Measurements from ENCODE around the gene PER3. TPM values are rescaled to one million over a fixed set of nuclear protein-coding genes. Genes with fewer than 3 reads are reported as not detected.

PER3 gene
- total and polyA plus RNA-seq, 2 of the 4 experiments (the other 2 are of a cell fraction), result 3.4 to 4.2 TPM

DNA sequence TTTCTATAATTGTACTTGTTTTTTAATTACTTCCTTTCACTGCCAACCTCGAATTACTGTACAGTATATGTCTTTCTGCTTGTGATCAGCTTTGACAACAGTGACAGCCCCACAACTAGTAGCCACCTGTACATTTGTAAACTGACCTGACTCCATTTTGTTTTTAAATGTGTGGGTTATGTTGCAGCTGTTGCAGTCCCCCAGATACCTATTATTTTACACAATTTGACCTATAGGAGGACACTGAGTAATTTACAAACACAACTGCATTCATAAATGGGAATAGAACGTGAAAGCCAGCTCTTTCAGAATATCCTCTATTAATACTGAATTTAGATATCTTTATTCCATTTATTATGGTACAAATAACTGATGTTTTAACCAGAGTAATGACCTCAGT, 15.5 kb upstream of the PER3 start:
- no peak overlapping the region for H3K4me2 ChIP-seq (ENCODE audit: low read depth, low read length)
- no peak overlapping the region for H2BK20ac ChIP-seq (ENCODE audit: low read depth, low read length)
- BruUV-seq (replicated peaks), result no TSS peak
- H3K23ac ChIP-seq (ENCODE audit: low read depth, low read length), result no peak overlapping the region
- no peak overlapping the region for H3K4ac ChIP-seq (ENCODE audit: low read depth, low read length)
- H2BK5ac ChIP-seq (ENCODE audit: low read depth, low read length, poor library complexity, severe bottlenecking), result no peak overlapping the region
- no peak overlapping the region for H3K27ac ChIP-seq (ENCODE audit: insufficient read depth, low read length)
- no peak overlapping the region for H2BK120ac ChIP-seq (ENCODE audit: low read depth, low read length)
- H2AK5ac ChIP-seq (ENCODE audit: low read depth, low read length), result no peak overlapping the region
- intact Hi-C loops (cut with micrococcal nuclease), result no loop called here
- in situ Hi-C loops (cut with MboI; ENCODE audit: low sequenced_read_pairs), result no loop called here
- WGBS, 2 experiments (ENCODE audit: extremely low coverage in 2 of 2, insufficient read length in 1 of 2), result no CpG with 5 or more reads among the region's 2 CpGs
- H3K79me1 ChIP-seq (ENCODE audit: low read depth in 1 of 2, low read length in 2 of 2), result peaks cover 12 to 17% of the 10 kb centered on the region in 2 experiments
- peaks cover 5% of the 10 kb centered on the region for H3K27me3 ChIP-seq (ENCODE audit: control insufficient read depth, insufficient read depth, low read length)
- no peak overlapping the region for H4K91ac ChIP-seq (ENCODE audit: insufficient read depth, low read depth, low read length)
- H2AK9ac ChIP-seq (replicated peaks; ENCODE audit: low read depth, low read length, poor library complexity), result no peak overlapping the region
- H3K18ac ChIP-seq (ENCODE audit: low read depth, low read length), result no peak overlapping the region
- H2AFZ ChIP-seq (replicated peaks; ENCODE audit: low read length, poor library complexity), result no peak overlapping the region
- H3K36me3 ChIP-seq (ENCODE audit: control insufficient read depth, insufficient read depth, low read length), result peaks cover 2% of the 10 kb centered on the region; the same call in 1 of the 2 replicates
- no peak overlapping the region for H3K9ac ChIP-seq (ENCODE audit: low read depth, low read length)
- CTCF ChIA-PET, result interaction anchor here (0.7 to 1.7 kb wide), 3 partner anchors 8 to 32 kb away, joined by 3 to 6 read pairs (median 3); no protein-coding TSS in a partner anchor
- H4K5ac ChIP-seq (ENCODE audit: low read depth, low read length), result no peak overlapping the region
- DNase-seq, result no peak
- no peak overlapping the region for H4K8ac ChIP-seq (ENCODE audit: low read depth in 2 of 2, low read length in 2 of 2)
- POLR2A ChIA-PET (ENCODE audit: unreplicated experiment), result no interaction called here
- H3K9me3 ChIP-seq (ENCODE audit: control insufficient read depth, insufficient read depth, low read length), result no peaks in the 10 kb centered on the region
- H3K4me3 ChIP-seq (ENCODE audit: insufficient read depth, low read depth, low read length), result no peak overlapping the region
- H3K56ac ChIP-seq (ENCODE audit: extremely low read depth, insufficient read depth, low read length), result no peak overlapping the region
- no peaks in the 10 kb centered on the region for H3K4me1 ChIP-seq (ENCODE audit: control insufficient read depth, insufficient read depth, low read length)
- no peak for TF ChIP-seq POLR2A (IDR thresholded peaks at IDR 0.05; ENCODE audit: low read depth, low read length)
- no peak for TF ChIP-seq BHLHE40 (IDR thresholded peaks at IDR 0.05; ENCODE audit: low read depth, low read length)
- no peak for TF ChIP-seq RAD21 (IDR thresholded peaks at IDR 0.05; ENCODE audit: low read length)
- TF ChIP-seq, protein P1, sequence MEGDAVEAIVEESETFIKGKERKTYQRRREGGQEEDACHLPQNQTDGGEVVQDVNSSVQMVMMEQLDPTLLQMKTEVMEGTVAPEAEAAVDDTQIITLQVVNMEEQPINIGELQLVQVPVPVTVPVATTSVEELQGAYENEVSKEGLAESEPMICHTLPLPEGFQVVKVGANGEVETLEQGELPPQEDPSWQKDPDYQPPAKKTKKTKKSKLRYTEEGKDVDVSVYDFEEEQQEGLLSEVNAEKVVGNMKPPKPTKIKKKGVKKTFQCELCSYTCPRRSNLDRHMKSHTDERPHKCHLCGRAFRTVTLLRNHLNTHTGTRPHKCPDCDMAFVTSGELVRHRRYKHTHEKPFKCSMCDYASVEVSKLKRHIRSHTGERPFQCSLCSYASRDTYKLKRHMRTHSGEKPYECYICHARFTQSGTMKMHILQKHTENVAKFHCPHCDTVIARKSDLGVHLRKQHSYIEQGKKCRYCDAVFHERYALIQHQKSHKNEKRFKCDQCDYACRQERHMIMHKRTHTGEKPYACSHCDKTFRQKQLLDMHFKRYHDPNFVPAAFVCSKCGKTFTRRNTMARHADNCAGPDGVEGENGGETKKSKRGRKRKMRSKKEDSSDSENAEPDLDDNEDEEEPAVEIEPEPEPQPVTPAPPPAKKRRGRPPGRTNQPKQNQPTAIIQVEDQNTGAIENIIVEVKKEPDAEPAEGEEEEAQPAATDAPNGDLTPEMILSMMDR (conservative IDR thresholded peaks at IDR 0.05; ENCODE audit: low read depth, low read length), result no peak
- H2BK15ac ChIP-seq (ENCODE audit: low read depth, low read length), result no peak overlapping the region
- no peak overlapping the region for H3K14ac ChIP-seq (replicated peaks; ENCODE audit: low read depth, low read length)
- peaks cover 6% of the 10 kb centered on the region; the same call in 1 of the 2 replicates for H3K9me1 ChIP-seq (ENCODE audit: insufficient read depth, low read length)
- ATAC-seq (ENCODE audit: low read depth), result no peak
- dilution Hi-C loops (cut with HindIII; ENCODE audit: low sequenced_read_pairs, unreplicated experiment), result no loop called here
- H4K20me1 ChIP-seq (ENCODE audit: insufficient read depth, low read length), result peaks cover 3% of the 10 kb centered on the region; the same call in 1 of the 2 replicates
